Stomach (tissue), 4 donors: ENCODE data around the gene SARM1.

Experiments used
- EP300 ChIP-seq: sonication (generic); formaldehyde crosslinking; IDR thresholded peaks from one replicate; pipeline ENCODE4 v1.6.1; 2017; ENCODE audit warnings: antibody characterized with exemption
- POLR2AphosphoS5 ChIP-seq, 3 donors: sonication (generic); formaldehyde crosslinking; IDR thresholded peaks; one replicate each; pipeline ENCODE4 v1.6.1; 2016; ENCODE audit warnings: antibody characterized with exemption in 3 of 3

GRCh38 chr17:28326114-28326513, 45.4 kb upstream of the SARM1 start:
- TF ChIP-seq EP300 = no peak
- peak in 1 of 3 donors; percentile 36 for TF ChIP-seq POLR2AphosphoS5 (IDR thresholded peaks at IDR 0.05)
